ACC112 (cell line): ENCODE data around the gene C1orf116.

ENCODE experiments used
- H2AFZ ChIP-seq: fragments of 200-600 bp; sonication (generic); one replicate; pipeline ENCODE4 v1.6.0; 2017; ENCODE audit warnings: antibody characterized with exemption, low read length; ENCODE audit not compliant: unreplicated experiment
- H3K27ac ChIP-seq: fragments of 200-600 bp; sonication (generic); 2 replicates; pipeline ENCODE4 v1.5.1; 2014; ENCODE audit warnings: low read depth, mild to moderate bottlenecking, antibody characterized with exemption, low read length, moderate library complexity
- H3K27me3 ChIP-seq: fragments of 200-600 bp; sonication (generic); 2 replicates; pipeline ENCODE4 v1.6.1; 2014; ENCODE audit warnings: mild to moderate bottlenecking, antibody characterized with exemption, low read length, moderate library complexity, mixed read lengths; ENCODE audit not compliant: insufficient read depth
- H3K36me3 ChIP-seq: fragments of 200-600 bp; sonication (generic); 2 replicates; pipeline ENCODE4 v1.6.1; 2016; ENCODE audit warnings: mild to moderate bottlenecking, antibody characterized with exemption, low read length, moderate library complexity, mixed read lengths; ENCODE audit not compliant: insufficient read depth
- H3K4me1 ChIP-seq: fragments of 200-600 bp; sonication (generic); one replicate; pipeline ENCODE4 v1.6.1; 2016; ENCODE audit warnings: low read length, mixed read lengths; ENCODE audit not compliant: insufficient read depth, unreplicated experiment, control insufficient read depth
- H3K4me3 ChIP-seq: fragments of 200-600 bp; sonication (generic); 2 replicates; pipeline ENCODE4 v1.5.1; 2014; ENCODE audit warnings: mild to moderate bottlenecking, low read depth, low read length
- H3K79me2 ChIP-seq: fragments of 200-600 bp; sonication (generic); one replicate; pipeline ENCODE4 v1.6.0; 2016; ENCODE audit warnings: low read length; ENCODE audit not compliant: control insufficient read depth, unreplicated experiment, insufficient read depth

The C1orf116 gene

GRCh38 chr1:207019661-207020060 lies 12.9 kb downstream of the C1orf116 start:
- Histone ChIP-seq H3K36me3 (no peaks in the 10 kb centered on the region), H3K27ac (no peak overlapping the region), H3K4me1 (peaks cover 16% of the 10 kb centered on the region), H3K79me2 (no peaks in the 10 kb centered on the region), H2AFZ (no peak overlapping the region), H3K4me3 (no peak overlapping the region), H3K27me3 (peaks cover 7% of the 10 kb centered on the region)

DNA sequence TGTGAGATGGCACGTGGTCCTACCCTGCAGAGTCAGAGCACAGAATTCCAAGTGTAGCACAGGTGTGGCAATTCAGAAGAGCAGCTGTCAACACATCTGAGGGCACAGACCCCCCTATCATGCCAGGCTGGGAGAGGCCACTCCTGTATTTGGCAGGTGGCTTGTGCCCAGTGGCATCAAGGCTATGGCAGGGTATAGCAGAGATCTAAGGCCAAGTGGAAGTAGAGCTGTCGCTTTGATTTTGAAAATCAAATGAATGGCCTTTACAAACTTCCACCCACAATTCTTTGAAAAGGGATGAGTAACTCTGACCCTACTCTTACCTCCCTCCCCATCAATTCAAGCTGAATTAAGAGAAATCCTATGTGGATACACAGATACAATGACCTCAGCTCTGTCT lies 13.4 kb downstream of the C1orf116 start:
- Histone ChIP-seq H3K79me2 (no peaks in the 10 kb centered on the region), H3K4me1 (peaks cover 13% of the 10 kb centered on the region), H3K27me3 (peaks cover 7% of the 10 kb centered on the region), H3K27ac (no peak overlapping the region), H3K4me3 (no peak overlapping the region), H3K36me3 (no peaks in the 10 kb centered on the region), H2AFZ (no peak overlapping the region)

DNA sequence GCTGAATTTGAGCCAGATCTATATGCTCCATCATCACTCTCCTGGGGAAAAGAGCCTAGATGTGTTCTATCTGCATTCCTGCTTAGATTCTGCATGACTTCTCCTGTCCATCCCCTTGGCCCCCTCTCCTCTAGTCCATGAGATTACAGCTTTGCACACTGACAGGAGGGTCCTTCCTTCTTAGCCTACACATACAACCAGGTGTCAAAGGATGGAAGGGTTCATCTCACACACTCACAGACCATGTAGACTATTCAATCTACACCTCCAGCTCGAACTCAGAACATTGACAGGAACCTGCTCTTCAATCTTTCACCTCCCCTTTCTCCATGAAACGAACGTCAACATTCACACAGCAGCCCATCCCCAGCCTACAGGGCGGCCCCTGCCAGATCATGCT lies 13.8 kb downstream of the C1orf116 start:
- Histone ChIP-seq H3K4me3 (no peak overlapping the region), H3K79me2 (no peaks in the 10 kb centered on the region), H3K27me3 (peaks cover 7% of the 10 kb centered on the region), H3K27ac (no peak overlapping the region), H3K36me3 (no peaks in the 10 kb centered on the region), H2AFZ (no peak overlapping the region), H3K4me1 (peaks cover 13% of the 10 kb centered on the region)

GRCh38 chr1:207017615-207018559 lies 14.7 kb downstream of the C1orf116 start:
- Histone ChIP-seq H2AFZ (no peak overlapping the region), H3K4me3 (no peak overlapping the region), H3K27ac (no peak overlapping the region), H3K79me2 (no peaks in the 10 kb centered on the region), H3K27me3 (peaks cover 7% of the 10 kb centered on the region), H3K36me3 (no peaks in the 10 kb centered on the region), H3K4me1 (peaks cover 13% of the 10 kb centered on the region)

- no peaks in the 10 kb centered on the region for H3K36me3 ChIP-seq
Measured at GRCh38 chr1:207015791-207016190, 16.8 kb downstream of the C1orf116 start.

GRCh38 chr1:207014728-207015127 lies 17.8 kb downstream of the C1orf116 start:
- Histone ChIP-seq H3K36me3 (no peaks in the 10 kb centered on the region), H3K27me3 (peaks cover 16% of the 10 kb centered on the region), H3K4me1 (no peaks in the 10 kb centered on the region), H3K27ac (no peak overlapping the region), H3K4me3 (no peak overlapping the region), H3K79me2 (no peaks in the 10 kb centered on the region), H2AFZ (no peak overlapping the region)

More at GRCh38 chr1:207015791-207016190, 16.8 kb downstream of the C1orf116 start:
- peaks cover 5% of the 10 kb centered on the region for H3K4me1 ChIP-seq
- H3K27me3 ChIP-seq: peaks cover 16% of the 10 kb centered on the region
- no peak overlapping the region for H3K4me3 ChIP-seq
- no peak overlapping the region for H2AFZ ChIP-seq
- H3K27ac ChIP-seq: no peak overlapping the region
- no peaks in the 10 kb centered on the region for H3K79me2 ChIP-seq

DNA sequence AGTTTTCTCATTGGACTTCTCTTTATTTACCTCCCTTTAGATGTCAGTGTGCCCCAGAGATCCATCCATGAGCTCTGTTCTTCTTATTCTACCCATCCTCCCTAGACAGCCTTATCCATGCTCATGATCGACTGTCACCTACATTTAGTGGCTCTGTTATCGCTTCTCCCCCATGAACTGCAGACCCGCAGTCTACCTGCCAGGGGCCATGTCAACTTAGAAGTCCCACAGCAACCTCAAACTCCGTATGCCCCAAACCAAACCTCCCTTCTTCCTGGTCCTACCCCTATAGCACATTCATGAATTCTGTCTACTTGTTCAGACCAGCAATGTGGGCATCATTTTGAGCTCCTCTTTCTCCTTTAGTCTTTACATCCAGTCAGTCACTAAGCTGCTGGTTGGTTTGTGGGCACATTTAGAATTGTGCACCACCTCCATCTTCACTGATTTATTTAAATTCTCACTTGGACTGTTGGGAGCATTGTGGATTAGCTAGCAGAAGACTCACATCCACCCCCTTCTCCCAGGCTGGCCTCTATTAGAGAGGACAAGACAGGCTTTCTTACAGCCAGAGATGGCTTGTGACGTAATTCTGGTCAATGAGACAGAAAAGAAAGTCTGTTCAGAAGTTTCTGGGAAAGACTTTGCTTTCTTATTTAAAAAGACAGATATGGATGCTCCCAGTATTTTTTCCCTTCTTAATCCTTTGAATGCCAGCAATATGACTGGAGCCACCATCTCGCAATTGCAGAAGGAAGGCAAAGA lies 19.1 kb downstream of the C1orf116 start:
- Histone ChIP-seq H3K4me3 (no peak overlapping the region), H3K4me1 (no peaks in the 10 kb centered on the region), H3K79me2 (no peaks in the 10 kb centered on the region), H3K36me3 (no peaks in the 10 kb centered on the region), H3K27ac (no peak overlapping the region), H2AFZ (no peak overlapping the region), H3K27me3 (peaks cover 16% of the 10 kb centered on the region)

GRCh38 chr1:207010726-207011125 lies 21.8 kb downstream of the C1orf116 start:
- Histone ChIP-seq H2AFZ (no peak overlapping the region), H3K4me1 (peaks cover 6% of the 10 kb centered on the region), H3K27ac (no peak overlapping the region), H3K27me3 (peaks cover 16% of the 10 kb centered on the region), H3K4me3 (no peak overlapping the region), H3K79me2 (no peaks in the 10 kb centered on the region), H3K36me3 (no peaks in the 10 kb centered on the region)

DNA sequence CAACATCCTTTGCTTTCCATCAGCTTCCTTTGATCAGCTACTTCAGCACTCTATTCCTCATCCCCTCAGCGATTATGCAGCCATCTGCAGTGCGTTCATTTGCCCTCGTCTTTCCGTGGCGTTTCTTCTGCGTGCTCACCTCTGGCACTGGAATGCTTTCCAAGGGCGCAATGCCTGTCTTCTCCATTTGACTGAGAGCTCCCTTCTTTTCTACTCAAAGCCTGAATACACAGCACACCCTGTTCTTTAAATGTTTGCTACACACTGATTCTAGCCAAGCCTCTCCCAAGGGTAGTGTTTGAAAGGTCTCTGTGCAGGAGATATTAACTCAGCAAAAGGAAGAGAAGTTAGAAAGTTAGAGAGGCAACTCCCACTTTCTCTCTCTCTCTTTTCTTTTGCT lies 22.6 kb downstream of the C1orf116 start:
- Histone ChIP-seq H3K27me3 (peaks cover 10% of the 10 kb centered on the region), H3K79me2 (no peaks in the 10 kb centered on the region), H3K4me1 (peaks cover 6% of the 10 kb centered on the region), H2AFZ (no peak overlapping the region), H3K36me3 (no peaks in the 10 kb centered on the region), H3K27ac (no peak overlapping the region), H3K4me3 (no peak overlapping the region)

DNA sequence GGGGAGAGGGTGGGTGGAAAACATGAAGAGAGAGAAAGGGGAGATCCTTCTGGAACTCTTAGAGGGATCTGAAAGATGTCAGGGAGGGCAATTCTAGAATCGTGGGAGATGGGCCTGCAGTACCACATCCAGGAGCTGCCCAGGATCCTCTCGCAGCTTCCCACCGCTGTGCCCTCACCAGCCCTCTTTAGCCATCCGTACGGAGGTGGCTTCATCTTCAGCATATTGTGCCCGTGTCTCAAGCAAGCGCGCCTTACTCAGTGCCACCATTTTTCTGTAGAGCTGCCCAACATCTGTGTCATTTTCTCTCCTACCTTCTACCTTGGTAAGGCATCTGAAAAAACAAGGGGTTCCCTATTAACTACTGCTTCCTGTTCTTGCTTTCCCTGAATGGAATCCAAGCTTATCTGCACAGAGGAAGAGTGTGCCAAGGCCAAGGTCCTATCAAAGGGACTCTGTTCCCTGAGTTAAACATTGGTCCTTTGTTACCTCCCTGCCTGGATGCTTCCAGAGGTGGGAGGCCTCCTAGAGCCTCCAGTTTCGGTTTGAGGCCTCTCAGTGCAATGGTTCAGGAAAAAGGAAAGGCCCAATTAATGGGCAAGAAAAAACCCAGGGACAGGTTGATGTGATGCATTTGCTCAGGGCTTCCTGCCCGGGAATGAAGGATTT lies 23.2 kb downstream of the C1orf116 start:
- Histone ChIP-seq H2AFZ (no peak overlapping the region), H3K36me3 (no peaks in the 10 kb centered on the region), H3K79me2 (no peaks in the 10 kb centered on the region), H3K27ac (no peak overlapping the region), H3K4me1 (peaks cover 6% of the 10 kb centered on the region), H3K4me3 (no peak overlapping the region), H3K27me3 (peaks cover 10% of the 10 kb centered on the region)
